PC-3 (cell line): ENCODE results near the gene NOC4L. TPM values are rescaled to one million over a fixed set of nuclear protein-coding genes. Genes with fewer than 3 reads are reported as not detected.

Source experiments
- ATAC-seq: fragments of 200-7000 bp; cut with Tn5 transposase; 2 replicates; pipeline ENCODE4 v1.9.1; 2020; ENCODE audit warnings: mild to moderate bottlenecking, moderate library complexity
- BruUV-seq: library from RNA; stranded (reverse); fragments of 400-500 nt; replicated peaks from 2 replicates; lab custom pipeline; 2021; lab: Mats Ljungman, UMichigan
- CTCF ChIA-PET: fragments of 300-600 bp; sonication (Branson Sonifier 250); formaldehyde crosslinking; loops from one replicate; lab custom pipeline; 2022; ENCODE audit warnings: antibody characterized with exemption; lab: Charles Lee
- POLR2A ChIA-PET: fragments of 300-600 bp; sonication (Branson Sonifier 250); formaldehyde crosslinking; loops from one replicate; lab custom pipeline; 2022; ENCODE audit warnings: antibody characterized with exemption; ENCODE audit not compliant: unreplicated experiment; lab: Charles Lee
- DNase-seq: peaks from one replicate; pipeline ENCODE4 v3.0.0-alpha.2; 2015
- H2AFZ ChIP-seq: fragments of 300-600 bp; sonication (generic); 2 replicates; pipeline ENCODE4 v1.6.0; 2016; ENCODE audit warnings: antibody characterized with exemption, low read length
- H3F3A ChIP-seq: fragments of 300-600 bp; sonication (generic); one replicate; pipeline ENCODE4 v1.6.0; 2017; ENCODE audit warnings: antibody characterized with exemption, low read length, control low read depth, mild to moderate bottlenecking; ENCODE audit not compliant: unreplicated experiment
- H3K27ac ChIP-seq: fragments of 300-600 bp; sonication (generic); 2 replicates; pipeline ENCODE4 v1.5.1; 2016; ENCODE audit warnings: mild to moderate bottlenecking, low read length
- H3K27me3 ChIP-seq: fragments of 300-600 bp; sonication (generic); 2 replicates; pipeline ENCODE4 v1.6.1; 2016; ENCODE audit warnings: low read length, mixed read lengths
- H3K36me3 ChIP-seq: fragments of 300-600 bp; sonication (generic); 2 replicates; pipeline ENCODE4 v1.6.1; 2016; ENCODE audit warnings: low read depth, mixed run types, low read length, mixed read lengths
- H3K4me1 ChIP-seq: fragments of 300-600 bp; sonication (generic); 2 replicates; pipeline ENCODE4 v1.5.1; 2016; ENCODE audit warnings: low read length; ENCODE audit not compliant: insufficient read depth
- H3K4me2 ChIP-seq: fragments of 300-600 bp; sonication (generic); 2 replicates; pipeline ENCODE4 v1.6.0; 2016; ENCODE audit warnings: low read length
- H3K4me3 ChIP-seq: fragments of 300-600 bp; sonication (generic); 2 replicates; pipeline ENCODE4 v1.5.1; 2016; ENCODE audit warnings: mild to moderate bottlenecking, low read length, mixed read lengths
- H3K79me2 ChIP-seq: fragments of 300-600 bp; sonication (generic); 2 replicates; pipeline ENCODE4 v1.6.1; 2017; ENCODE audit warnings: low read length, mixed read lengths
- H3K9ac ChIP-seq: fragments of 300-600 bp; sonication (generic); 2 replicates; pipeline ENCODE4 v1.6.0; 2016; ENCODE audit warnings: mild to moderate bottlenecking, low read length
- H3K9me2 ChIP-seq: fragments of 300-600 bp; sonication (generic); replicated peaks from 2 replicates; pipeline ENCODE4 v1.6.1; 2016; ENCODE audit warnings: mixed run types, low read length, mixed read lengths
- H3K9me3 ChIP-seq: fragments of 300-600 bp; sonication (generic); 2 replicates; pipeline ENCODE4 v1.6.1; 2016; ENCODE audit warnings: low read length, mixed read lengths
- H4K20me1 ChIP-seq: fragments of 300-600 bp; sonication (generic); 2 replicates; pipeline ENCODE4 v1.6.1; 2016; ENCODE audit warnings: low read length, mixed read lengths
- CTCF ChIP-seq: fragments of 300-600 bp; sonication (generic); conservative IDR thresholded peaks from 2 replicates; pipeline ENCODE4 v1.5.1; 2017; ENCODE audit warnings: antibody characterized with exemption, low read depth, mild to moderate bottlenecking, low read length
- EZH2 ChIP-seq: fragments of 300-600 bp; sonication (generic); IDR thresholded peaks from one replicate; pipeline ENCODE4 v1.6.1; 2017; ENCODE audit warnings: antibody characterized with exemption, mild to moderate bottlenecking, low read length; ENCODE audit not compliant: unreplicated experiment
- EZH2phosphoT487 ChIP-seq: fragments of 300-600 bp; sonication (generic); IDR thresholded peaks from 2 replicates; pipeline ENCODE4 v1.6.1; 2018; ENCODE audit warnings: mild to moderate bottlenecking, antibody characterized with exemption, low read length, borderline replicate concordance
- intact Hi-C: fragments of 100-400 bp; cut with micrococcal nuclease; formaldehyde crosslinking; loops from 2 replicates; pipeline ENCODE4 v1.9.0; 2023
- total RNA-seq: library from RNA; depleted of rRNA; stranded (reverse); fragments of >200 nt; gene quantifications from 2 replicates; pipeline ENCODE4 v1.2.3, GENCODE V29; 2014

NOC4L gene
- total RNA-seq, 1 experiment from 2014 or later, result 44.4 TPM

- TF ChIP-seq EZH2 (no peak), CTCF (no peak), EZH2phosphoT487 (no peak)
- ChIA-PET POLR2A (no interaction called here), CTCF (interaction anchor here (0.7 to 0.8 kb wide), 2 partner anchors 18 to 58 kb away, joined by 4 to 5 read pairs; no protein-coding TSS in a partner anchor)
- no peaks in the 10 kb centered on the region for H3K27me3 ChIP-seq
- H3K79me2 ChIP-seq, result no peaks in the 10 kb centered on the region
- H3K9me2 ChIP-seq, result no peaks in the 10 kb centered on the region
- intact Hi-C loops, result no loop called here
- no TSS peak for BruUV-seq
- peaks cover 9% of the 10 kb centered on the region for H3F3A ChIP-seq
- H3K9me3 ChIP-seq, result 0 out of 2 replicates have a peak, but pooled peaks cover 7% of the 10 kb centered on the region
- H3K4me3 ChIP-seq, result no peak overlapping the region
- no peak overlapping the region for H3K4me2 ChIP-seq
- H3K27ac ChIP-seq, result no peak overlapping the region
- ATAC-seq (peak; percentile 9; the same call in 1 of the 2 replicates), DNase-seq (peak; percentile 66)
- H4K20me1 ChIP-seq, result no peaks in the 10 kb centered on the region
- H2AFZ ChIP-seq, result no peak overlapping the region
- peaks cover 21% of the 10 kb centered on the region for H3K36me3 ChIP-seq
- no peak overlapping the region for H3K9ac ChIP-seq
- peaks cover 20% of the 10 kb centered on the region; the same call in 1 of the 2 replicates for H3K4me1 ChIP-seq
Observed at GRCh38 chr12:132161036-132161781, 17.0 kb downstream of the NOC4L start.

DNA sequence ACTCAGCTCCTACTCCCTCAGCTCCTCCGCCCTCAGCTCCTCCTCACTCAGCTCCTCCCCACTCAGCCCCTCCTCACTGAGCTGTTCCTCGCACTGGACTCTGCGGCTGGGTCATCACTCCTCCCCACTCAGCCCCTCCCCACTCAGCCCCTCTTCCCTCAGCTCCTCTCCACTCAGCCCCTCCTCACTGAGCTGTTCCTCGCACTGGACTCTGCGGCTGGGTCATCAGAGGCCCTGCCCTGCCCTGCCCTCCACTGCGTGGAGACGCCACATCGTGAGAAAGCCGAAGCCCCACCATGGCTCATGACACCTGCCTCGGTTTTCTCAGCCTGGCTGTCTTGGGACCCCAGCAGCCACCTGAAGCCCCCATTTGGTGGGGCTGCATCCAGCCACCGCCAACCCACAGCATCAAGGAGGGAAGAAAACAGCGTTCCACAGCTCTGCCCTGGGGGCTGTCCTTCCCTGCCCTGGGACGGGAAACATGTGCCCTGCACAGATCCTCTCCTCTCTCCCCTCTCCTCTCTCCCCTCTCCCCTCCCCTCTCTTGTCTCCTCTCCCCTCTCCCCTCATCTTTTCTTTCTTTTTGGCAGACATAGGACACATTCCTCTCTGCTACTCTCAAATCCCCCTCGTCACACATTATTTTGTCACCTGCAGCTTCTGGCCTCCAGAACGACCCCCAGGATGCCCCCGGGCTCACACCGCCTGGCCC, 17.7 kb downstream of the NOC4L start:
- H4K20me1 ChIP-seq, result no peaks in the 10 kb centered on the region
- POLR2A ChIA-PET, result no interaction called here
- ATAC-seq (no peak; the same call in 1 of the 2 replicates), DNase-seq (no peak)
- no peaks in the 10 kb centered on the region for H3K79me2 ChIP-seq
- H2AFZ ChIP-seq, result no peak overlapping the region
- peaks cover 13% of the 10 kb centered on the region for H3K36me3 ChIP-seq
- H3F3A ChIP-seq, result peaks cover 2% of the 10 kb centered on the region
- peaks cover 20% of the 10 kb centered on the region; the same call in 1 of the 2 replicates for H3K4me1 ChIP-seq
- intact Hi-C loops, result no loop called here
- no peaks in the 10 kb centered on the region for H3K27me3 ChIP-seq
- H3K9ac ChIP-seq, result no peak overlapping the region
- CTCF ChIA-PET, result interaction anchor here (0.7 to 1.5 kb wide), 4 partner anchors 8 to 58 kb away, joined by 3 to 8 read pairs (median 4); no protein-coding TSS in a partner anchor
- H3K4me2 ChIP-seq, result peak overlapping the region; percentile 77
- H3K9me3 ChIP-seq, result 0 out of 2 replicates have a peak, but pooled peaks cover 4% of the 10 kb centered on the region
- peak overlapping the region; percentile 44; the same call in 1 of the 2 replicates for H3K4me3 ChIP-seq
- BruUV-seq, result no TSS peak
- no peaks in the 10 kb centered on the region for H3K9me2 ChIP-seq
- no peak for TF ChIP-seq CTCF
- no peak for TF ChIP-seq EZH2phosphoT487
- no peak for TF ChIP-seq EZH2
- H3K27ac ChIP-seq, result no peak overlapping the region
